Fibroblast of skin of back (primary cell): ENCODE measurements around the gene GUCY1A2.

ENCODE experiments used
- DNase-seq: peaks from one replicate; pipeline ENCODE4 v3.0.0-alpha.2; 2013

The GUCY1A2 gene

GRCh38 chr11:106627694-106628093 lies 390.6 kb downstream of the GUCY1A2 start:
- DNase-seq = no peak

GRCh38 chr11:106625566-106625965 lies 392.7 kb downstream of the GUCY1A2 start:
- DNase-seq = peak; percentile 40

- DNase-seq = no peak
Observed at GRCh38 chr11:106624377-106624776, 393.9 kb downstream of the GUCY1A2 start.
